DMS53 treated with DMSO at 0.1 percent for 48 hours (cell line): Measurements from ENCODE around the gene LAD1.

Experiments
- DNase-seq: peaks from one replicate; lab custom pipeline; 2025; ENCODE audit not compliant: unreplicated experiment; lab: John Stamatoyannopoulos, UW

The LAD1 gene

DNA sequence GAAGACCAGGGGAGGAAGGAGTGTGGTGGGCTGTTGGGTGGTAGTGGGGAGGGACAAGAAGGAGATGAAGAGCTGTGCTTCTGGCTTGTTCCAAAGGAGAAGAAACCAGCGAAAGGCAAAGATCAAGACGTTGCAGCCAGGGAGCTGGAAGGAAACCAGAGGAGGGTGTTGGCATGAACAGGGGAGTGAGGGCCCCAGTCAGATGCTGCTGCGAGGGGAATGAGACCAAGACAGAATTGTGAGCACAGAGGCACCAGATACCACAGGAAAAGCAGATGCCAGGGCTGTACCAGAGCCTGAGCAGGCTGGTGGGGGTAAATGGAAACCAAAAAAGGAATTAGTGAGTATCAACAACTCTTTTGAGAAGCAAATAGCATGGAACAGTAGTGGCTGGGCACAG is 6.0 kb downstream of the LAD1 start:
- DNase-seq, result no peak

DNA sequence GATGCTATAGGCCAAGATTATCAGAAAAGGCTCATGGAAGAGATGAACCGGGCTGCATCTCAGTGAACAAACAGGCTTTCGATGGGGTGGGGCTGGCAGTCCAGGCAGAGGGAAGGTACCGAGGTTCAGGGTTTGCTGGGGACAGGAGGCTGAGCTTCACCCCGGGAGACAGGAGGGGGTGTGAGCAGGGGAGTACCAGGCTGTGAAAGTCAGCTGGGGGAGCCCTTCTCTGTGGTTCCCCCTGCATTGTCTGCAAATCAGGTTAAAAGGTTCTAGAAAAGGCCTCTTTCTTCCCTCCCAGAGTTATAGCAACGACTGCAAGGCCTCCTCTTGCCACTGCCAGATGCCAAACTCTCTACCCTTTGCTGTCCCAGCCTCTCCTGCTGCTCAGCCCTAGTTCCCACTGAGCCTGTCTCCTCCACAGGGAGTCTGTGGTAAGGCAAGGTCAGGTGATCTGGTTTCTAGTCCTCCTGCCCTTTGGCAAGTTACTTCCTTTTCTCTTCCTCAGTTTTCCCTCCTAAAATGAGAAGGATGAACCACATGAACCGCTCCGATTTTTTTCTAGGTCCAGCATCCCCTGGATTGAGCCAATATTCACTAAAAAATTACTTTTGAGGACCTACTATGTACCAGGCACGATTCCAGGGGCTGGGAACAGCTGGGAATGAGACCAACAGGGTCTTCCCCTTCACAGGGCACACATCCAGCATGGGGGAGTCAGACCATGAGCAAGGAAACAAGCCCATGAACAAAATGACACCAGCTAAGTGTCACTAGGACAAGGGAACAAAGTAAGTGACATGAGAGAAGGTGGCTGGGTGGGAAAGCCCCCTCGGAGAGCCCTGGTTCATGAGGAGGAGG is 7.2 kb downstream of the LAD1 start:
- DNase-seq, result no peak

DNA sequence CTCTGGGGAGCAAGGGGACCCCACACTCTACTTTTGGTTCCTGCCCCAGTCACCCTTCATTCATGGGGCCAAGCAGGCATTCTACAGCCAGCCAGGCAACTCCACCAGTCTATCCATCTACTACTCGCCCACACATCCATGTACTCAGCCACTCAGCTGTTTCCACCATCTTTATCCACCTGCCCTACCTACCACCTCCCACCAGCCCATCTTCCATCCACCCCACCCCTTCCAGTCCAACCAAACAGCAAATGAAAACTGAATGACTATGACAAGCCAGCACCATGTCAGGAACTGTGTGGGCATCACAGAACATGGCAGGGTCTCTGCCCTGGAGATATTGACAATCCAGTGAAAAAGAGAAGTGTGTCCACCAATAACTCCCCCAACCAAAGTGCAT is 7.9 kb downstream of the LAD1 start:
- no peak for DNase-seq

DNA sequence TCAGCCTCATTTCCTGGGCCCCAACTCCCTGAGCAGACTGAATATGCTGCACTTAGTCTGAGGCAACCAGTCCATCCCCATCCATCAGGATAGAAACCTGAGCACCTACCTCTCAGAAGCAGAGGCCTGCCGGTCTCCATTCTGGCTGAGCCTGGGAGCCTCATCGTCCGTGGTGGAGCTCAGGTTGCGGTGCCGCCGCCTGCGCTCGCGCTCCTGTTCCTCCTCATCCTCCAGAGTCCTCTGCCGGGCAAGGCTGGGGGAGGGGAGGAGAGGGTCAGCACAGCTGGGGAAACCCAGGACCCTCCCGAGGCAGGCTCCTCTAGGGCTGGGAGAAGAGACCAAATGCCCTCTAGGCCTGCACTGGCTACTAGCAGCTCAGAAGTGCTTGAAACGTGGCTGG is 10.1 kb downstream of the LAD1 start:
- DNase-seq, result no peak

DNA sequence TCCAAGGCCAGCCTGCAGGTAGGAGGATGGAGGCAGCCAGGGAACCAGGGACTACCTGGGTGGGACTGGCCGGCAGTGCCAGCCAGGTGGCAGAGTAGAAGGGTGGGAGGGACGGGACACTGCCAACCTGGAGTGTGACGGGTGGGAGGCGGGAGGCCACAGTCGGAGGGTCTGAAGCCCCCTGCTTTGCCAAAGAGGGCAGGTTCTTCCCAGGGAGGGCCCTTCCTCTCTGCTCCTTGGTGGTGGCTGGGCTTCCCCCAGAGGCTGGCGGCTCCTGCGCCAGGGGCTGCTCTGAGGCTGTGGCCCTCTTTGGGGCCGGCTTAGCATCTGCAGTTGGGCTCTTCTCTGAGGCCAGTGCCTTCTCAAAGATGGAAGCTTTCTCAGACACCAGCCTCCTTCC is 12.9 kb downstream of the LAD1 start:
- no peak for DNase-seq

DNA sequence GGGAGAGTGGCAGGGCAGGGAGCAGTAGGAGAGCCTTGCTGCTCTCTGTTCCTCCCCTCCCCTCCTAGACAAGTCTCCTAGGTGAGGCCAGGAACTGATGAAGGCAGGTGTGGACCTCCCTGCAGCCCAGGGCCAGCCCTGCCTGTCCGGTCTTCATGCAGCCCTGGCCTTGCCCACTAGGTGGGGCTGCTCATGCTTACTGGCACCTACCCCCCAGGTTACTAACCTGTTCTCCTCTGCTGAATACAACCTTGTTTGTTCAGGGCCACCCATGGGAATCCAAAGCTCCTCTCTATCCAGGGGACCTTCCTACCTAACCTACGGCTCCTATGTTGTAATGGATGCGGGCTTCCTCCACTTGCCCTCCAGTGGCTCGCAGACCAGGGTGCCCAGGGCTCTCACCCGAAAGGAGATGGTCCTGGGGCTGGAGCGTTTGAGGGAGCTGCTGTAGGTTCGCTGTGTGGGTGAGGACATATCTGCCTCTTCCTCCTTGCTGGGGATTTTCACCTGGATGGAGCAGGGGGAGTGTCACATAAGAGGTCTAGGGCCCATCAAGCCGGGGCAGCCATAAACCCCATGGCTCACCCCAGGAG is 13.7 kb downstream of the LAD1 start:
- peak; percentile 67 for DNase-seq

DNA sequence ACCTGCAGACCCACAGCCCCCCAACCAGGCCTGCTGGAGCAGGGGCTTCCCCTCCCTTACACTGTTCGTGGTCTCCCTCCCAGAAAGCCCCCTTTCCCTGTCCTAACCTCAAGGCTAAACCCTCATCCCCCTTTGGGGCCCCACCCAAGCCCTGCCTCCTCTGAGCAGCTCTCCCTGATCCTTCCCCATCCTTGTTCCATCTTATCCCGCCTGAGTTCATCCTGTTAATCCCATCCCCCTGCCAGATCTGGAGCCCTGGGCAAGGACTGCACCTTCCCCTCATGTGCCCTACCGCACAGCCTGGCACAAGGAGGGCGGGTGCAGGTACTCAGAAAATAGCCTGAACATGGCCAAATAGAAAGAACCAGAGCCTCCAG is 14.7 kb downstream of the LAD1 start:
- DNase-seq, result no peak

DNA sequence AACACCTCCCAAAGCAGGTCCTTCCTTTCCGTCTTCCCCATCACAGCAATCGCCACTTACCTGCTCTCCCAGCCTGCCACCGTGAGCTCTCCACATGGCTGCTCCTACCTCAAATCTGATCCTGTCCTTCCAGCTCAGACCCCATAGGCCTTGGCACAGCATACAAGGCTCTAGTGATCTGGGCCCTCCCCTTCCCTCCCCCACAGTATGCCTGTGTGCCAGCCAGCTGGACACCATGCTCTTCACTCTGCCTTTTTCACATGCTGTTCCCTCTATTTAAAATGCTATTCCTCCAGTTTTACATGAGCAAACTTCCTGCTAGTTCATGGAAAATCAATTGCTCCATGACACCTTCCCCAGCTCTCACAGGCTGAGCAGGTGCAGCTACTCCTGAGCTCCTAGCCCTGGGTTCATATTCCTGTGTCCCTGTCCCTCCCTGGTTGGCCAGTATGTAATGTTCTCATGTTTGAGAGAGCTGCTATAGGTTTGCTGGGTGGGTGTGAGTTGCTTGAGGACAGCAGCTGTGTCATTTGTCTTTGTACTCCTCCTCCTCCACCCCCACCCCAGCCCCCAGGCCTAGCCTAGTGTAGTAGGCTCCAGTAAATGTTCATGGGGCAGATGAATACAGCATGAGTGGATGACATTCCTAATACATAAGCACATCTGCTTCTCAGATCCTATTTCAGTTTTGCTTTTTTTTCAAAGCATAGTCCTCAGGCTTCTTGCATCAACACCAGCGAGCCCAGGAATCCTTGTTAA is 15.3 kb downstream of the LAD1 start:
- no peak for DNase-seq

DNA sequence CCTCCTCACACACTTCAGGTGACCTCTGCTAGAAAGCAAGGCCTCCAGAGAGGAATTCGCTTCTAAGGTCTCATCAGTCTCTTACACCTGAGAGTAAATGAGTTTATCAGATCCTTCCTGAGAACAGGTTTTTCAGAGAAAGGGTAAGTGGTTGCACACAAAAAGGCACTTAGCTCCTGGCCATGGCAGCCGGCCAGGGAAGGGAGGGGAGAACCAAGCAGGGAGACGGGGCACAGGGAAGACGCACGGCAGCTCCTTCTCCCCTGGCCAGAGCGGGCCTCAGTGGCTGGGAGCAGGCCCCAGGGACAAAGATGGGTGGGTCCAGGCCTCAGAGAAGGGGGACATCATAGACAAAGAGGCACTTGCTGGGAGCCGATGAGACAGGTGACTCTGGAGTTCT is 18.0 kb downstream of the LAD1 start:
- peak; percentile 40 for DNase-seq

DNA sequence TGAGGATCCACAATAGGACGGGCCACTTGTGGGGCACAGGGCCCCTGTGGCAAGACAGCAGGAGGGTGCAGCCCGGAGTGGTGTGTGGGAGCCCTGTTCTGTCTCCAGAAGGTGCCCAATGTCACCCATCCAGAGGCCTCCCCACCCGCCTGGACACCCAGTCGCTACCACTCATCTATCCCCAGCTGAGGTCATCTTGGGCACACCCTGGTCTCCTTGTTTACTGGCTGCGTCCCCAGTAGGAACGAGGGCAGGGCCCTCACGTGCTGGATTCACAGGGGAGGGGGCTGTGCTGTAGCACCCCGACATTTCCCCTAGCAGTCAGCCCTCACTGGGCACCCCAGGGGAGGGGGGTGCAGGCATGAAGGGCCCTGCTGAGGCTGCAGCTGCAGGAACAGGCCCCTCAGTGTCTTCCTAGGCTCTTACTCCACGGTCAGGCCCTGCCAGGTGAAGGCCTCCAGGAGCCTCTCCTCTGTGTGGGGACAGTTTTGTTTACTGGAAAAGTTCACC is 19.3 kb downstream of the LAD1 start:
- DNase-seq, result no peak

DNA sequence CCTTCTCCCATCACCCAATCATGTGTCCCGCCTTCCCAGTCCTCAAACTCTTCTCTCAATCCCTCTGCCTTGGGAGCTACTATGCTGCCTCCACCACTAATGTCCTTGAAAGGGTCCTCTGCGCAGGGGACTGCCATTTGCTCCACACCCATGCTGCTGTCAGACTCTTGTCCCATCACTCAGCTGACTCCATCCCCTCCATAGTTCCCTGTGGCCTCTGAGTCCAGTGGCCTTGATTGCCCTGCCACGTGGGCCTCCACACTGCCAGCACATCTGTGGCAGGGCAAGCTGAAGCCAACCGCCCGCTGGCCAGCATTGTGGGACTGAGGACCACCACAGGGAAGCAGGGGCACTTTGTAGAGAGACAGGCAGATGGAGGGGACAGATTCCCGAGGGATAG is 20.3 kb downstream of the LAD1 start:
- DNase-seq, result no peak

DNA sequence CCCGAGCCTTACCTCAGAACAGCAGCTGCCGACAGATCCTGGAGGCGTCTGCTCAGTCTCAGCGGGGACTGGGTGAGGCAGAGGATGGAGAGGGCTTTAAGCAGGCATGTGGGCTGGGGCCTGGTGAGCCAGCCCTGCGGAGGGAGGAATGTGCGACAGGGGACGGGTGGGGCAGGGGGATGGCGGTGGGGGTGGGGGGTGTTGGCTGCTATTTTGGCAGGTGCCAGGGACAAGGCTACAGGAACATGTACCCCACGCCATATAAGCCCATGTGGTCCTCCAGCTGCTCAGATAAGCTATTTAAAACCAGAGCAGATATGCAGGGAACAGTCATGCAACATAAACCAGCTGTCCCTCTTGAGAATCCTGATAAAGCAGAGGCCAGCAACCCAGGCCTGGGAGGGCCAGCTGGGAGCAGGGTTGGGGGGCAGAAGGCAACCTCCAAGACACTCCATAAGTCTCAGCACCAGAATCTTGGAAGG is 21.5 kb downstream of the LAD1 start, which contains the start of gene TNNT2:
TSS of gene TNNT2 (minus strand) at position 70 of the 482 bp plus-strand sequence. CDS start 4,426 bp downstream, outside the sequence.
- DNase-seq, result no peak

DNA sequence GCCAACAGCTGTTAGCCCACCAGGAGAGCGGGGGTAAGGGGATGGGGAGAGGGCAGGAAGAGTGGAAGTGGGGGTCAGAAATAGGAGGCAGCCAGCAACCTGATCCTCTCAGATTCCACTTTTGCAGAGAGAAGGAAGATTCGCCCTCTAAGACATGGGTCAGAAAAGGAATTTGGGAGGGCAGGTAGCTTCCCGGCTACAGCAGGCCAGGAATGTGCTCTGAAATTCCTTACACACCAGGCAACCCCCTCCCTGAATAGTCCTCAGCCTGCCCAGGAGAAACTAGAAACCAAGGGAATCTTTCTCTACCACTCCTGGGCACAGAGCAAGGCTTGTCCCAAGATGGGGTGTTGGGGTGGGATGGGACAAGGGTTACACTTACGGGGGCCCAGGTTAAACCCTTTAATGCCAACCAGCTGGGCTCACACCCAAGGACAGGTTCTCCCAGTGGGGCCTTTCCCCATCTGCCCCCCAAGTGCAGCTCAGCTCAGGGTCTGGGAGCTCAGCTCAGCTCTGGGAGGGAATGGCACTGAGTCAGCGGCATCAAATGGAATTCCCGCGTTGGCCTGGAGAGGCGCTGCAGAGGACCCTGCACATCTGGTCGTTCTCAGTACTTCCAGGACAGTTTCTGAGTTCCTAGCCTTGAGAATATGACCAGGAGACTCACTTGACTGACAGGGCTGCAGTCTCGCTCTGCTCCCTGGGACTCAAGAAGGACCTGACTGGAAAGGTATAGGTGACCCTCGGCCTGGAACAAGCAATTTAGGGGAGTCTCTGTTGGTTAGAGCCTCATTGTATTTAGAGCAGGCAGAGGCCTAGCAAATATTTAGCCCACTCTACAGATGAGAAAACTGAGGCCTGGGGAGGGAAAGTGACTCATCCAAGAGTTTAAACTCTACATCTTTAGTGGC is 22.4 kb downstream of the LAD1 start:
- DNase-seq, result peak; percentile 29

DNA sequence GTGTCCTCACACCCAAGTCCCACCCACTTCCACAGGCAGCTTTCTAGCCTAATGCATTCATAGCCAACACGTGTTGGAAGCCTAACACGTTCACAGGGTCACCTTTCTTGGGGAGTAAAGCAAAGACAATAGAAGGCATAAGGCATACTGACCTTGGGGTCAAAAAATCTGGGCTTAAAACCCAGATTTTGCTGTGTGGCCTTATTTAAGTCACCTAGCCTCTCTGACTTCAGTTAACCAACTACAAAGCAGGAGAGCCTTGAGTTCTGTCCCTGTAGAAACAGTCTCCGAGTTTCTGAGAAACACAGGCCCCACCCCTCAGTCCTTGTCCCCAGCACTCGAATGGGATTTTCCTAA is 23.0 kb downstream of the LAD1 start:
- DNase-seq, result no peak

DNA sequence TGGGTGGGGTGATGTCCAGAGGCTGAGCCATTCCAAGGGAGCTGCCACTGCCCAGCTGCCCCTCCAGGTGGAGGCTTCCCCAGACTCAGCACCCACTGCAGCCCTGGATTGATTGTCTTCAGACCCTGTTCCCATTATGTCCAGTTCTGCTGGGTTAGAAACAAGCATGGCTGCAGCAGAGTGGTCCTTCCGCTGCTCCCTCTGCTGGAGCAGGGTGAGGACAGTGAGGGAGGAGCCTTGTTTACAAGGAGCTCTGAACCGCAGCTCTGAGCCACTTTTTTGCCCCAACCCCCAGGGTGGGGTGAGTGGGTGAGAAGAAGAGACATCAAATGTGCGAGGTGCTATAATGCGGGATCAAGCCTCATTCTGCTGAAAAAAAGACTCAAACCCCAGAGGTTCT is 24.0 kb downstream of the LAD1 start:
- DNase-seq, result no peak

DNA sequence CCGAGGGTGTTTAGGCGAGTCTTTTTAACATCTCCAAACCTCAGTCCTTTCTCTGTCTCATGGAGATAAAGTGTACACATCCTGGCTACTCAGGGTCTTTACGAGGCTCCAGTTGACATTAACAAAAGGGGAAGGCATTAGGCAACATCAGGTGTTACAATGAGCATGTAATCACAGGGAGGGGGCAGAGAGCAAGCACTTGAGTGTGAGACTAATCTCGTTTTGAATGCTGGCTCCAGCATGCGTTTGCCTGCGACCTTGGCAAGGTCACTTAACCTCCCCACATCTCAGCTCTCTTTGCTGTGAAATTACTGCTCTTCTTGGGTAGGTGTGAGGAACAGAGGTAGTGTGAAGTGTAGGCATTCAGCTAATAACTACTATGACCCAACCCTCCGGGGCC is 24.8 kb downstream of the LAD1 start:
- DNase-seq, result no peak

DNA sequence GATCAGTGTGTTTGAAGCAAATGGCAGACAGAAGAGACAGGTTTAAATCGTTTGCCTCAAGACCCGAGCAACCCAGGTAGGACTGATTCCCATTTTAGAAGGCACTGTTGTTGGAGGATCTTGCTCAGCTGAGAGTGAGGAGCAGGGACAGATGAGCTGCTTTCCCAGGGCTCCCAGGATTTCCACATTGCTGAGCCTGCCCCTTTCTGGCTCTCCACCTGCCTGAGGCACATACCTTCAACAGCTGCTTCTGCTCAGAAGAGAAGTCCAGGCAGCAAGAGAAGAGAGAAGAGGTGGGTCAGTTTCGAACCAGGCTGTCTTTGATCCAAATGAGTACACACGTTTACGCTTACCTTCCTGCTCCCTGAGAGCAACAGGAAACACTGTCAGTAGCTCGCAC is 27.3 kb downstream of the LAD1 start:
- no peak for DNase-seq

DNA sequence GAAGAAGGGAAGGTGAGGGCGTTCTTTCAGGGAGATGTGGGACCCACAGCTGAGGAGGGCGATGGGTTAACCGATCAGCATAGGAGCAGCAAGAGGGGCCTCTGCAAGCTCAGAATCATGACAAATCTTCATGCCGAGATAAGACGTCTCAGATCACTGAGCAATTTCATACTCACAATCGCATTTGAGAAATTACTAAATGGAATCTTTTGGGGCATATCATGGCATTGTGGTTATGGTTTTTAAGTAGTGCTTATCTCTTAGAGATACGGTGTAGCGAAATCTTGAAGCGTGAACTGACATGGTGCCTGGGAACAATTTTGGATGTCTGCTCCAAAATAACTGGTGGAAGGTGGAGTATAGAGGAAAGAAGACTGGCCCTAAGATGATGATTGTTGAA is 27.8 kb downstream of the LAD1 start:
- no peak for DNase-seq

DNA sequence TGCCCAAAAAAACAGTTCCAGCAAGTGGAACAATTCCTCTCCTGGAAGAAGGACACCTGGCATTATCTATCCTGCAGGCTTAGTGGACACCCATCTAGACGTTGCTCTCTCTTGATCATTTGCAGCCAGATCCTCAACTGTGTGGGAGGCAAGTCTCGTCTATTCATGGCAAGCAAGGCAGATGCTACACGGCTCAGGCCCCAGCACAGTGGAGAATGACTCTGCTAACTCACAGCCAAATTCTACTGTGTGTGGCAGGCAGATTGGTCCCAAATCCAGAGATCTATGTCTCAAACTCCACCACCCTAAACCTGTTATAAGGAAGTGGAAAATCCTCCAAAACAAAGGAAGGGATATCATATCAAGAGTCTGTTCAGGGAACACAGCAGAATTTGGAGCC is 28.6 kb downstream of the LAD1 start:
- no peak for DNase-seq

DNA sequence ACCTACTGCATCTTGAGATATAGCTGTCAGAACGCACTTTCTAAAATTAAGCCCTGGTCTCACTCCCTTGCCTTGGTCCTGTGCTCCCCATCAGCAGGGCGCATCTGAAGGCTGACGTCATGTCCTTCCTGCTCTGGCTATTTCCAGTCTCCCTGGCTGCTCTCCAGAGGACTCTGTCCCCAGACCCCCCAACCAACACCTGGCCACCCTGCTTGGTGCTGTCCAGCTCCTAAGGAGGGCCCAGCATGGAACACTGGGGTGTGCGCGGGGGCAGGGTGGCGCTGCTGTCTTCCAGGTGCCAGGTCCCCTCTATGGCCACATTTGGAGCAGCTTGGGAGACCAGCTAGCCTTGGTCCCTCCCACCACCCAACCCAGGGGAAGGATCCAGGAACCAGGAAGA is 29.9 kb downstream of the LAD1 start:
- DNase-seq, result no peak

DNA sequence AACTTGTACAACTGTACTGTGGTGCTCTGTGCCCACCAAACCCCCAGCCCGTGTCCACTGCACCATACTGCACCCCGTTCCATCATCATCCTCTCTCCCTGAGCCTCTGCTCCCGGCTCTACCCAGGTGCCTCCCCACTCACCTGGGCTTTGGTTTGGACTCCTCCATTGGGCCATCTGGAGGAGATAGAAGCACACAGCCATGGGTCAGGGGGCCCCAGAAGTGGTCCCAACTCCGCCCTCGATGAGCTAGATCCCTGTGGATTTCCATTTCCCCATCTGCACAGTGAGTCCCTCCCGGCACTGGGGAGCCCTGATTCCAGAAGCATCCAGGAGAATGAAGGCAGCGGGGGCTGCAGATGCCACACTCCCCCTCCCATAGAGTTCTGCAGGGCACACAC is 32.4 kb downstream of the LAD1 start:
- no peak for DNase-seq
